Neuron (in vitro differentiated cells): ENCODE measurements around the gene L1CAM.

Source experiments
- H2AFZ ChIP-seq: one replicate; pipeline ENCODE4 v1.6.1; 2013; ENCODE audit warnings: low read depth, mild to moderate bottlenecking, inconsistent platforms, low read length, moderate library complexity
- H3K27me3 ChIP-seq: one replicate; pipeline ENCODE4 v1.6.1; 2013; ENCODE audit warnings: low read length; ENCODE audit not compliant: insufficient read depth
- H3K36me3 ChIP-seq: one replicate; pipeline ENCODE4 v1.6.1; 2013; ENCODE audit warnings: low read length; ENCODE audit not compliant: insufficient read depth
- H3K4me1 ChIP-seq: one replicate; pipeline ENCODE4 v1.6.1; 2013; ENCODE audit warnings: low read length; ENCODE audit not compliant: insufficient read depth
- H3K4me3 ChIP-seq: 2 replicates; pipeline ENCODE4 v1.5.1; 2013; ENCODE audit warnings: mild to moderate bottlenecking, low read length, moderate library complexity
- H3K9me3 ChIP-seq: one replicate; pipeline ENCODE4 v1.6.1; 2013; ENCODE audit warnings: low read length

L1CAM gene

GRCh38 chrX:153875391-153876111, 10.4 kb downstream of the L1CAM start:
- Histone ChIP-seq H3K9me3 (no peaks in the 10 kb centered on the region), H3K36me3 (no peaks in the 10 kb centered on the region), H3K27me3 (peaks cover 6% of the 10 kb centered on the region), H2AFZ (no peak overlapping the region), H3K4me3 (peak overlapping the region; percentile 27), H3K4me1 (peaks cover 66% of the 10 kb centered on the region)

- no peak overlapping the region for H3K4me3 ChIP-seq
These were observed 11.4 kb downstream of the L1CAM start for GRCh38 chrX:153874366-153875125.

GRCh38 chrX:153874085-153874365, 11.9 kb downstream of the L1CAM start:
- Histone ChIP-seq H3K4me3 (no peak overlapping the region), H3K27me3 (peaks cover 9% of the 10 kb centered on the region)

More at GRCh38 chrX:153874366-153875125, 11.4 kb downstream of the L1CAM start:
- Histone ChIP-seq H2AFZ (no peak overlapping the region), H3K36me3 (no peaks in the 10 kb centered on the region), H3K27me3 (peaks cover 9% of the 10 kb centered on the region), H3K9me3 (no peaks in the 10 kb centered on the region), H3K4me1 (peaks cover 57% of the 10 kb centered on the region)

GRCh38 chrX:153873282-153874084, 12.5 kb downstream of the L1CAM start:
- H3K9me3 ChIP-seq = no peaks in the 10 kb centered on the region
- peaks cover 13% of the 10 kb centered on the region for H3K27me3 ChIP-seq
- H3K36me3 ChIP-seq = peaks cover 4% of the 10 kb centered on the region
- no peak overlapping the region for H2AFZ ChIP-seq
- H3K4me3 ChIP-seq = no peak overlapping the region
- peaks cover 53% of the 10 kb centered on the region for H3K4me1 ChIP-seq

More at GRCh38 chrX:153874085-153874365, 11.9 kb downstream of the L1CAM start:
- Histone ChIP-seq H3K4me1 (peaks cover 54% of the 10 kb centered on the region), H3K36me3 (peaks cover 4% of the 10 kb centered on the region), H3K9me3 (no peaks in the 10 kb centered on the region), H2AFZ (no peak overlapping the region)

- no peaks in the 10 kb centered on the region for H3K9me3 ChIP-seq
- H3K4me3 ChIP-seq = no peak overlapping the region
These were observed 13.8 kb downstream of the L1CAM start for GRCh38 chrX:153871946-153872878.

GRCh38 chrX:153871451-153871850, 14.5 kb downstream of the L1CAM start:
- peaks cover 11% of the 10 kb centered on the region for H3K36me3 ChIP-seq
- H3K27me3 ChIP-seq = peaks cover 14% of the 10 kb centered on the region
- no peaks in the 10 kb centered on the region for H3K9me3 ChIP-seq
- H3K4me3 ChIP-seq = no peak overlapping the region
- H2AFZ ChIP-seq = no peak overlapping the region
- H3K4me1 ChIP-seq = peaks cover 44% of the 10 kb centered on the region

More at GRCh38 chrX:153871946-153872878, 13.8 kb downstream of the L1CAM start:
- H3K27me3 ChIP-seq = peaks cover 14% of the 10 kb centered on the region
- peaks cover 44% of the 10 kb centered on the region for H3K4me1 ChIP-seq
- H3K36me3 ChIP-seq = peaks cover 8% of the 10 kb centered on the region
- H2AFZ ChIP-seq = no peak overlapping the region

- H3K27me3 ChIP-seq = peaks cover 14% of the 10 kb centered on the region
- peaks cover 14% of the 10 kb centered on the region for H3K36me3 ChIP-seq
- H3K4me1 ChIP-seq = peaks cover 41% of the 10 kb centered on the region
- H3K4me3 ChIP-seq = no peak overlapping the region
- H2AFZ ChIP-seq = no peak overlapping the region
- no peaks in the 10 kb centered on the region for H3K9me3 ChIP-seq
These were observed 15.1 kb downstream of the L1CAM start for GRCh38 chrX:153870791-153871360.

GRCh38 chrX:153870288-153870690, 15.7 kb downstream of the L1CAM start:
- no peak overlapping the region for H2AFZ ChIP-seq
- peaks cover 18% of the 10 kb centered on the region for H3K36me3 ChIP-seq
- peaks cover 39% of the 10 kb centered on the region for H3K4me1 ChIP-seq
- no peaks in the 10 kb centered on the region for H3K9me3 ChIP-seq
- H3K4me3 ChIP-seq = no peak overlapping the region
- H3K27me3 ChIP-seq = peaks cover 14% of the 10 kb centered on the region

- Histone ChIP-seq H3K9me3 (no peaks in the 10 kb centered on the region), H3K4me1 (peaks cover 36% of the 10 kb centered on the region), H2AFZ (no peak overlapping the region), H3K27me3 (peaks cover 14% of the 10 kb centered on the region), H3K36me3 (peaks cover 22% of the 10 kb centered on the region), H3K4me3 (no peak overlapping the region)
These were observed 16.3 kb downstream of the L1CAM start for GRCh38 chrX:153869473-153870287.

GRCh38 chrX:153868576-153869472, 17.1 kb downstream of the L1CAM start:
- Histone ChIP-seq H3K4me1 (peaks cover 28% of the 10 kb centered on the region), H3K27me3 (peaks cover 15% of the 10 kb centered on the region), H3K9me3 (no peaks in the 10 kb centered on the region), H2AFZ (no peak overlapping the region), H3K4me3 (no peak overlapping the region), H3K36me3 (peaks cover 22% of the 10 kb centered on the region)

- peaks cover 16% of the 10 kb centered on the region for H3K4me1 ChIP-seq
- H3K9me3 ChIP-seq = no peaks in the 10 kb centered on the region
- H3K4me3 ChIP-seq = no peak overlapping the region
- peaks cover 22% of the 10 kb centered on the region for H3K27me3 ChIP-seq
- peaks cover 22% of the 10 kb centered on the region for H3K36me3 ChIP-seq
- no peak overlapping the region for H2AFZ ChIP-seq
These were observed 18.3 kb downstream of the L1CAM start for GRCh38 chrX:153867671-153868070.
